Cortex of kidney (tissue), 1 donor: ENCODE measurements around the gene CSH2.
"Not testable (repeated sequence)": the region's sequence is repeated elsewhere in the genome, so short reads cannot be mapped to it uniquely, and the experiment has no call there.

Experiments used
- DNase-seq: peaks from one replicate; lab custom pipeline; 2025; lab: John Stamatoyannopoulos, UW

CSH2 gene

DNA sequence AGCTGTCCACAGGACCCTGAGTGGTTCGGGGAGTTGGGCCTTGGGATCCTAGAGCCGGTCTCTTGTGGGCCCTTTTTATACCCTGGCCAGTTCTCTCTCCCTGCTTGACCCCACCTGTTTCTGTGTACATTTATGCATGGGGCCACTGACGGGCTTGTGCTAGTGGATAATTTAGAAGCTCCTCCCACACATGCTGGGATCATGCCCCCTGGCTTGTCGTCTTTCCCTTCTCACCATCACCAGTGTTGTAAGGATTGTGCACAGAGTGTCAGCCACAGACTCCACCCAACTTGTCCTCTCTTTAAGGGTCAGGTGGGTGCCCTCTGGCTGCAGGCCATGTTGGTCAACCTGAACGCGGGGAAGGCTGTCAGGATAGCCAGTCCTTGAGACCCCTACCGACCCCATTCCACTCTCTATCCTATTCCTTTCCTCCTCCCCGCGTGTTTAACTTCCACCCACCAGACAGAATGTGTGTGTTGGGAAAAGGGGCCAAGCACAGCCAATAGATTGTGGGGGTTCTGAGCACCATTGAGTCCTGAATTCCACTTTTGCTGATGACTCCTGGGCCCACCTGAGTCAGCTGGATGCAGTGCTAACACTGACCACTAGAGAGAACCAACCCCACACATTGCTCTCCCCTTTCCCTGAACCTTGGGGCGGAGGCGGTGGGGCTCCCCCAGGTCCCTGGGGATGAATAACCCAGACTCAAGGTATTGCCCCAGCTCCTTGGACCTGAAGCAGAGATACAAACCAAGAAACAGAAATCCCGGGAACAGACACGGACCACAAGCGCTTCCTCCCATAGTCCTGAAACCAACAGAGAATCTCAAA, 23.3 kb upstream of the CSH2 start, which contains the start of gene CSH1:
Gene CSH1, minus strand, starts transcription at position 51 of the 831 bp plus-strand sequence. CDS start 63 bp downstream, outside the sequence.
- DNase-seq, result not testable (repeated sequence)

DNA sequence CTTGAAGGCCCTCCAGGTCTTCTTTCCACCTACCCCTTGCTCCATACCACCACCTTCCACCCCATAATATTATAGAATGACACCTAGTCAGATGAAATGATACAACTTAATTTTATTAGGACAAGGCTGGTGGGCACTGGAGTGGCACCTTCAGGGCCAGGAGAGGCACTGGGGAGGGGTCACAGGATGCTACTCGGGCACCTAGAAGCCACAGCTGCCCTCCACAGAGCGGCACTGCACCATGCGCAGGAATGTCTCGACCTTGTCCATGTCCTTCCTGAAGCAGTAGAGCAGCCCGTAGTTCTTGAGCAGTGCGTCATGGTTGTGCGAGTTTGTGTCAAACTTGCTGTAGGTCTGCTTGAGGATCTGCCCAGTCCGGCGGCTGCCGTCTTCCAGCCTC, 21.3 kb upstream of the CSH2 start:
- not testable (repeated sequence) for DNase-seq

DNA sequence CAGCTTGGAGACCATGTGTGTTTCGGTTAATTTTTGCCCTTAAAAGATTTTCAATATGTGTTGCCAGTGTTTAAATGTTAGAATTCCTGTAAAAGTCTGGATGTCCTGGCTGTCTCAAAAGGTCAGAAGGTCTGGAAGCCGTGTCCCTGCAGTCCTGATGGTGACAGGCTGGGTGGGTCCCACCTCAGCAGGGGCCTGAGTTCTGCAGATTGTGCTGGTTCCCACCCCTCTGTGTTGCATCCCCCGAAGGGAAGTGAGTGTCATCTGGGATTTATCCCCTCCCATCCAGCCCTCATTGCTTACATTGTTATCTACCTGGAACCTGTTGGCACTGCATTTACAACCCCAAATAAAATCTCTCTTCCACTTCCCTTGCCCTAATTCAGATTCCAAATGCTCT, 20.5 kb upstream of the CSH2 start:
- DNase-seq, result not testable (repeated sequence)

DNA sequence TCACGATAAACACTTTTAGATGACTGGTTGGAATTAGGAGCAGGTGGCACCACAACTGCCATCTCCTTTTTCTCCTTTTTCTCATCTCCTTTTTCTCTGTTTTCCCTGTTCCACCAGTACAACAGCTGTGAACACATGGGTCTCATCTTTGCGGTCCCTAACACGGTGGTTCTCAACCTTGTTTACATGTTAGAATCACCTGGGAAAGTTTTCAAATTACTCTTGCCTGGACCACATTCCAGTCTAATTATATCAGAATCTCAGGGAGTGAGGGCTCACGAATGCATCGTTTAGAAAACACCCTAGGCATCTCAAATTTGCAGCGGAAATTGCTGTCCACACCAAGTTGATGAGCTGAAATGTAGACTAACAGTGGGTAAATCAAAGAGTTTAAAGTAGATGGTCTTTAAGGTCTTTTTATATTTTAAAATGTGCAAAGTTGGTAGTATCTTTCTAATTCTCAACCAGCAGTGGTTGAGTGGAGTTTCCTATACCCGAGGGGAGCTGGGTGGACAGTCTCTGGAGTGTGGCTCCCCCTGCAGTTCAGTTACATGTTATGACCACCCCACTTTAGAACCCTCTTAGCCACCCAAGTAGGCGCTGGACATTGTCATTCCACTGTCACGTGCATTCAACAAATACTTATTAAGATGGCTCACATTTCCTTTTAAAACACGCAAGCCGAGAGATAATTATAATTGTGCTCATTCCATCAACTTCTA, 19.0 kb upstream of the CSH2 start:
- DNase-seq, result not testable (repeated sequence)

DNA sequence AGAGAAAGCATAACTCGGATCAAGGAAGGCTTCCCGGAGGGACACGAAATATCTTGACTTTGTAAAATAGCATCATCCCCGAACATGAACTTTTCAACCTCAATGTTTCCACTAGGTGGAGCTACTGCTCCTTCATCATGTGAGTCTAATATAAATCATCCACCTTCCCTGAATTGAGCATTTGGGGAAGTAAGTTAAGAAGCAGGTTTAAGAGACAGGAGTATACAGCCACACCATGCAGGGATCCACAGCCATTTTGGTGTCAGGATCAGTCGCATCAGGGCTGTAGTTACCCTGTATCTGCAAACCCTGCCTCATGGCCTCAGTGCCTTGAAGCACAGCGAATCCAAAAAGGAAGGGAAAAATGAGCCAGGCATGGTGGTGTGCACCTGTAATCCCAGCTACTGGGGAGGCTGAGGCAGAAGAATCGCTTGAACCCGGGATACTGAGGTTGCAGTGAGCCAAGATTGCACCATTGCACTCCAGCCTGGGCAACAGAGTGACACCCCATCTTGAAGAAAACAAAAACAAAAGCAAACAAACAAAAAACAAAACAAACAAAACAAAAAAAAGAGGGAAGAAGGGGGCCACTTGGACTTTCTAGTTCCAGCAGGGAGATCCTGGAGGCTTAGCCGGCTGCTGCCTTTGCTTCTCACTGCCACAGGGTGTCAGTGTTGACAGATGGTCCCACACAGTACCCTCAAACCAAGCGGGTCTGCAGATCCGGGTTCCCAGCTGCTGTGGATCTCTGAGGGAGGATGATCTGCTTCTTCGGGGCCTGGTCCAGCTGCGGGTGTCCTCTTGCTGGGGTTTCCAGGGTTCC, 15.8 kb upstream of the CSH2 start:
- not testable (repeated sequence) for DNase-seq

DNA sequence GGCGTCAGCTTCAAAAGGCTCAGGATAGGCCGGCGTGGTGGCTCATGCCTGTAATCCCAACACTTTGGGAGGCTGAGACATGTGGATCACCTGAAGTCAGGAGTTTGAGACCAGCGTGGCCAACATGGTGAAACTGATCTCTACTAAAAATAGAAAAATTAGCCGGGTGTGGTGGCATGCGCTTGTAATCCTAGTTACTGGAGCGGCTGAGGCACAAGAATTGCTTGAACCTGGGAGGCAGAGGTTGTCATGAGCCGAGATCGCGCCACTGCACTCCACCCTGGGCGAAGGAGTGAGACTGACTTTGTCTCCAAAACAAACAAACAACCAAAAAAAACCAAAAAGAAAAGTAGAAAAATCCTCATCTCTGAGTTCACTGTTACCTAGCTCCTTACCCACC, 11.6 kb upstream of the CSH2 start:
- DNase-seq, result not testable (repeated sequence)

DNA sequence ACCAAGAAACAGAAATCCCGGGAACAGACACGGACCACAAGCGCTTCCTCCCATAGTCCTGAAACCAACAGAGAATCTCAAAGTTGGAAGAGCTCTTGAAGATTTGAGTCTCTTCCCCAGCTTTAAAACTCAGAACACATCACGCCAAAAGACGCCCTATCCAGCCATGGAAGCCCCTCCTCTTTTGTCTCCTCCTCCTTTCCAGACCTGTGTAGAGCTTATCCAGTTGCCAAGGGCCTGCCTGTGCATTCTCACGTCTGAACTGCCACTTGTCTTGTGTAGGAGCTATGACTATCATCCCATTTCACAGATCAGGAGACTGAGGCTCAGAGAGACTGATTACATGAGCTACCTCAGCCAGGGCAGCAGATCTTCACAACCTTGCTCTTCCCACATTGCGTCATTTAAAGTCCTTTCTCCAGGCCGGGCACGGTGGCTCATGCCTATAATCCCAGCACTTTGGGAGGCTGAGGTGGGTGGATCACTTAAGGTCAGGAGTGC, 9.2 kb upstream of the CSH2 start:
- DNase-seq, result not testable (repeated sequence)

DNA sequence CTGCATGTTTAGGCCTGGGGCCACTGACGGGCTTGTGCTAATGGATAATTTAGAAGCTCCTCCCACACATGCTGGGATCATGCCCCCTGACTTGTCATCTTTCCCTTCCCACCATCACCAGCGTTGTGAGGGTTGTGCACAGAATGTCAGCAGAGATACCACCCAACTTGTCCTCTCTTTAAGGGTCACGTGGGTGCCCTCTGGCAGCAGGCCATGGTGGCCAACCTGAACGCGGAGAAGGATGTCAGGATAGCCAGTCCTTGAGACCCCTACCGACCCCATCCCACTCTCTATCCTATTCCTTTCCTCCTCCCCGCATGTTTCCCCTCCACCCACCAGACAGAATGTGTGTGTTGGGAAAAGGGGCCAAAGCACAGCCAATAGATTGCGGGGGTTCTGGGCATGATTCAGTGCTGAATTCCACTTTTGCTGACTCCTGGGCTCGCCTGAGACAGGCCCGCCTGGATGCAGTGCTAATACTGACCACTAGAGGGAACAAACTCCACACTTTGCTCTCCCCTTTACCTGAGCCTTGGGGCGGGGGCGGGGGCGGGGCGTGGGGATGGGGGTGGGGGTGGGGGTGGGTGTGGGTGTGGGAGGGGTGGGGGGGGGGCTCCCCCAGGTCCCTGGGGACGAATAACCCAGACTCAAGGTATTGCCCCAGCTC, 8.6 kb upstream of the CSH2 start, which contains the start of gene GH2:
Gene GH2, minus strand, starts transcription at position 10 of the 667 bp plus-strand sequence. CDS start 143 bp downstream, outside the sequence.
- no peak for DNase-seq

DNA sequence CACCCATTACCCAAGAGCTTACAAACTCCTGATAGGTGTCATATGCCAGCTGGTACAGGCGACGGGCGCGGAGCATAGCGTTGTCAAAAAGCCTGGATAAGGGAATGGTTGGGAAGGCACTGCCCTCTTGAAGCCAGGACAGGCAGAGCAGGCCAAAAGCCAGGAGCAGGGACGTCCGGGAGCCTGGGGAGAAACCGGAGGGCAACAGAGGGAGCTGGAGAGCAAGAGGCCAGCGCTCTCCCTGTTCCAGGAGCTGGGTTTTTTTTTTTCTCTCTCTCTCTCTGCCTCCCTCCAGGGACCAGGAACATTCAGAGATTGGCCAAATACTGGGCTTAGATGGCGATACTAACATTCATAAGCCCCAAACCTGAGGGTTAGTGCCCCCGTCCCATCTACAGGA, 7.9 kb upstream of the CSH2 start:
- not testable (repeated sequence) for DNase-seq

DNA sequence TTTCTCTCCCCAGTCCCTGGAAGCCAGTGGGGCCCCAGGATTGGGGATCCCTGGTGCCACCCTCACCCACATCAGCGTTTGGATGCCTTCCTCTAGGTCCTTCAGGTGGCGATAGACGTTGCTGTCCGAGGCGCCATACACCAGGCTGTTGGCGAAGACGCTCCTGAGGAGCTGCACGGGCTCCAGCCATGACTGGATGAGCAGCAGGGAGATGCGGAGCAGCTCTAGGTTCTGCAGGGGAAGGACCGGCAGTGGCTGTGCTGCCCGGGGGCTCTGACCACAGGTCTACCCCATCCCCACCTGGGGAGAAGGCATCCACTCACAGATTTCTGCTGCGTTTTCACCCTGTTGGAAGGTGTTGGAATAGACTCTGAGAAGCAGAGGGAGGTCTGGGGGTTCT, 7.2 kb upstream of the CSH2 start:
- no peak for DNase-seq

DNA sequence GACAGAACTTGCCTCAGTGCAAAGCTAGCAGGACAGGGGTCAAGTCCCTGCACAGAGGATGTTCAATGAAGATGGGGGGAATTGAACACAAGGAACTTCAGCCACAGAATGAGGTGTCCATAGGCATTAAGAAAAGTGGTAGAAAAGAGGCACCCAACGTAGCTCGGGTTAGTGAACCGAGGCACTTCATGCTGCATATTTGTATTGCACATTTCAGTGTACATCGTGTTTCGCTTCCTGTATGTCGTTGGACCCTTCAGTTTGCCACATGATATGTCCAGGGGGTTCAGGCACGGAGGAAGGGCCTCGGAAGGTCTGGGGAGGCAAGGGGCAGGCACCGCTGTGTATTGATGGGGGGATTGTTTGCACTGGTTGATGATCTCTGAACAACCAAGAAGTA, 4.9 kb upstream of the CSH2 start:
- not testable (repeated sequence) for DNase-seq

DNA sequence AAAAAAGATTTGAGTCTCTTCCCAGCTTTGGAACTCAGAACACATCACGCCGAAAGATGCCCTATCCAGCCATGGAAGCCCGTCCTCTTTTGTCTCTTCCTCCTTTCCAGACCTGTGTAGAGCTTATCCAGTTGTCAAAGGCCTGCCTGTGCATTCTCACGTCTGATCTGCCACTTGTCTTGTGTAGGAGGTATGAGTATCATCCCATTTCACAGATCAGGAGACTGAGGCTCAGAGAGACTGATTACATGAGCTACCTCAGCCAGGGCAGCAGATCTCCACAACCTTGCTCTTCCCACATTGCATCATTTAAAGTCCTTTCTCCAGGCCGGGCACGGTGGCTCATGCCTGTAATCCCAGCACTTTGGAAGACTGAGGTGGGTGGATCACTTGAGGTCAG, 1.2 kb upstream of the CSH2 start:
- DNase-seq, result not testable (repeated sequence)

DNA sequence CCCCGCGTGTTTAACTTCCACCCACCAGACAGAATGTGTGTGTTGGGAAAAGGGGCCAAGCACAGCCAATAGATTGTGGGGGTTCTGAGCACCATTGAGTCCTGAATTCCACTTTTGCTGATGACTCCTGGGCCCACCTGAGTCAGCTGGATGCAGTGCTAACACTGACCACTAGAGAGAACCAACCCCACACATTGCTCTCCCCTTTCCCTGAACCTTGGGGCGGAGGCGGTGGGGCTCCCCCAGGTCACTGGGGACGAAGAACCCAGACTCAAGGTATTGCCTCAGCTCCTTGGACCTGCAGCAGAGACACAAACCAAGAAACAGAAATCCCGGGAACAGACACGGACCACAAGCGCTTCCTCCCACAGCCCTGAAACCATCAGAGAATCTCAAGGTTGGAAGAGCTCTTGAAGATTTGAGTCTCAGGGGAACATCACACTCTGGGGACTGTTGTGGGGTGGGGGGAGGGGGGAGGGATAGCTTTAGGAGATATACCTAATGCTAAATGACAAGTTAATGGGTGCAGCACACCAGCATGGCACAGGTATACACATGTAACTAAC, 667 bp upstream of the CSH2 start:
- DNase-seq, result not testable (repeated sequence)

DNA sequence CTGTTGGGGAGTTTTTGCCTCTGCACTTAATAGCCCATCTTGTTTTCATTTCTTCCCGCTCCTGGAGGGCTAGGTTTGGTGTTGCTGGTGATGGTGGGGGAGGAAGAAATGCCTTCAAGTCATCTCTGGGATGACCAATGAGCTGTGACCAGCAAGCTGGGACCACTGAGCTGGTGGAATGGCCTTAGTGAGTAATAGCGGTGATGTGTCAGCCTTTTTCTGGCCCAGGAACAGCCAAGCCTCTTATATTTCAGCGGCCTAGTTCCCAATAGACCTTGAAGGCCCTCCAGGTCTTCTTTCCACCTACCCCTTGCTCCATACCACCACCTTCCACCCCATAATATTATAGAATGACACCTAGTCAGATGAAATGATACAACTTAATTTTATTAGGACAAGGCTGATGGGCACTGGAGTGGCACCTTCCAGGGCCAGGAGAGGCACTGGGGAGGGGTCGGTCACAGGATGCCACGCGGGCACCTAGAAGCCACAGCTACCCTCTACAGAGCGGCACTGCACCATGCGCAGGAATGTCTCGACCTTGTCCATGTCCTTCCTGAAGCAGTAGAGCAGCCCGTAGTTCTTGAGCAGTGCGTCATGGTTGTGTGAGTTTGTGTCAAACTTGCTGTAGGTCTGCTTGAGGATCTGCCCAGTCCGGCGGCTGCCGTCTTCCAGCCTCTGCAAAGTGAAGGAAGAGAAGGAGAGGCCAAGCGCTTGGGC, 1.7 kb downstream of the CSH2 start:
- not testable (repeated sequence) for DNase-seq

DNA sequence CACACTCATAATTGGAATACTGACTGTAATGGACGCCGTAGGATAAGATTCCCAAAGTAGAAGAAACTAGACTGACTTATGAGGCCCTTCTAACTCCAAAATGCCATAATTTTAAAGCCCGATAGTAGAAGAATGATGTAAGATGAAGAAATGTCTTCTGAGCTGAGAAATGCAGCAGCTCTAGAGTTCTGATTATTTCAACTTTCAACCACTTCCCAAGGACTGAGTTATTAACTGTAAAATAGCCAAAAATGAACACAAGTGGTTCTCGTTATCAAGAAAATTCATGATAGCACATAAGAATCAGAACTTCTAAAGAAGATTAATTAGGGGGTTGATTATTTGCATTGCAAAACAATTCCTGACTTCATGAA, 3.2 kb downstream of the CSH2 start:
- not testable (repeated sequence) for DNase-seq

DNA sequence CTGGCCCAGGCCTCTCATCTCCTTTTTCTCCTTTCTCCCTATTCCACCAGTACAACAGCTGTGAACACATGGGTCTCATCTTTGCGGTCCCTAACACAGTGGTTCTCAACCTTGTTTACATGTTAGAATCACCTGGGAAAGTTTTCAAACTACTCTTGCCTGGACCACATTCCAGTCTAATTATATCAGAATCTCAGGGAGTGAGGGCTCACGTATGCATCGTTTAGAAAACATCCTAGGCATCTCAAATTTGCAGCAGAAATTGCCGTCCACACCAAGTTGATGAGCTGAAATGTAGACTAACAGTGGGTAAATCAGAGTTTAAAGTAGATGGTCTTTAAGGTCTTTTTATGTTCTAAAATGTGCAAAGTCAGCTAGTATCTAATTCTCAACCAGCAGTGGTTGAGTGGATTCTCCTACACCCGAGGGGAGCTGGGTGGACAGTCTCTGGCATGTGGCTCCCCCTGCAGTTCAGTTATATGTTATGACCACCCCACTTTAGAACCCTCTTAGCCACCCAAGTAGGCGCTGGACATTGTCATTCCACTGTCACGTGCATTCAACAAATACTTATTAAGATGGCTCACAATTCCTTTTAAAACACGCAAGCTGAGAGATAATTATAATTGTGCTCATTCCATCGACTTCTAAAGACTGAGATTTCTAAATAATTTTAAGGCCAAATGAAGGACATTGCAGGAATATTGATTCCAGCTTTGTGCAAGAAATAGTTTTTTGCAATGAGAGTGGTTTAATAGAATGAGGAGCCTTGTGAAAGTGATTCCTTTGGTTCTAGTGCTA, 3.8 kb downstream of the CSH2 start:
- not testable (repeated sequence) for DNase-seq

DNA sequence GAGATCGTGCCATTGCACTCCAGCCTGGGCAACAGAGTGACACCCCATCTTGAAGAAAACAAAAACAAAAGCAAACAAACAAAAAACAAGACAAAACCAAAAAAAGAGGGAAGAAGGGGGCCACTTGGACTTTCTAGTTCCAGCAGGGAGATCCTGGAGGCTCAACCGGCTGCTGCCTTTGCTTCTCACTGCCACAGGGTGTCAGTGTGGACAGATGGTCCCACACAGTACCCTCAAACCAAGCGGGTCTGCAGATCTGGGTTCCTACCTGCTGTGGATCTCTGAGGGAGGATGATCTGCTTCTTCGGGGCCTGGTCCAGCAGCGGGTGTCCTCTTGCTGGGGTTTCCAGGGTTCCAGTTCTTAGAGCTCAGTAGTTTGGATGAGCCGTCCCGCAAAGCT, 6.9 kb downstream of the CSH2 start:
- not testable (repeated sequence) for DNase-seq

DNA sequence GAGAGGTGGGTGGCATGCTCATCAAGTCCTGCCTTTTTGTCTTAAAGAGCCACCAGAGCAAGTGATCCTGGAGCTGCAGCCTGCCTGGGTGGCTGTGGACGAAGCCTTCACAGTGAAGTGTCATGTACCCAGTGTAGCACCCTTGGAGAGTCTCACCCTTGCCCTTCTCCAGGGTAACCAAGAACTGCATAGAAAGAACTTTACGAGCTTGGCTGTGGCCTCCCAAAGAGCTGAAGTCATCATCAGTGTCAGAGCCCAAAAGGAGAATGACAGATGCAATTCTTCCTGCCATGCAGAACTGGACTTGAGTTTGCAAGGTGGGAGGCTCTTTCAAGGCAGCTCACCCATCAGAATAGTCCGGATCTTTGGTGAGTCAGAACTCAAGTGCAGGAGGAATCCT, 14.2 kb downstream of the CSH2 start:
- no peak for DNase-seq

DNA sequence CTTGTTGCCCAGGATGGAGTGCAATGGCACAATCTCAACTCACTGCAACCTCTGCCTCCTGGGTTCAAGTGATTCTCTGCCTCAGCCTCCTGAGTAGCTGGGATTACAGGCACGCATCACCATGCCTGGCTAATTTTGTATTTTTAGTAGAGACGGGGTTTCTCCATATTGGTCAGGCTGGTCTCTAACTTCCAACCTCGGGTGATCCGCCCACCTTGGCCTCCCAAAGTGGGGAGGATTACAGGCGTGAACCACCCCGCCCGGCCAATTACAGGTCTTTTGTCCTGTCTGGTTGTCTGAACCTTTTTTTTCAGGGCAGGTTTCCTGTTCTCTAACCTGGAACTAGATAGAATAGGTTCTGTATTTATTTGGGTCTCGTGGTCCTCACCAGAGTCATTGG, 17.1 kb downstream of the CSH2 start:
- not testable (repeated sequence) for DNase-seq
